ENCODE data around the gene AZU1. TPM values are rescaled to one million over a fixed set of nuclear protein-coding genes. Genes with fewer than 3 reads are reported as not detected.

Gene AZU1
- total and polyA plus RNA-seq, 7 donors, result 0.03 to 1.1 (median 0.36) TPM; not detected in 4

- TF ChIP-seq CTCF (IDR thresholded peaks at IDR 0.05), result no peak
- TF ChIP-seq POLR2AphosphoS5 (IDR thresholded peaks at IDR 0.05), result no peak
- TF ChIP-seq EP300 (IDR thresholded peaks at IDR 0.05), result no peak
- no peak for TF ChIP-seq POLR2A (IDR thresholded peaks at IDR 0.05)
- DNase-seq, result no peak
- peaks cover 0 to 29% (median 23%) of the 10 kb centered on the region in 4 donors for H3K4me1 ChIP-seq
- H3K27me3 ChIP-seq, result peaks cover 29 to 75% (median 44%) of the 10 kb centered on the region in 3 donors
- no peaks in the 10 kb centered on the region for H3K9me3 ChIP-seq
- WGBS, 2 donors, result 83 to 89% methylated on average over 12 of the region's 12 CpGs
- H3K4me3 ChIP-seq, result no peak overlapping the region
- no peaks in the 10 kb centered on the region for H3K36me3 ChIP-seq
- H3K27ac ChIP-seq, result no peak overlapping the region
- intact Hi-C loops (cut with DNase I), result loop anchor here (5.0 kb wide), 1 partner anchor 83 kb away; no protein-coding TSS in a partner anchor
Measured at GRCh38 chr19:855142-855541, 27.5 kb downstream of the AZU1 start.

GRCh38 chr19:855566-856120 is 28.0 kb downstream of the AZU1 start:
- DNase-seq, result no peak
- no peak overlapping the region for H3K4me3 ChIP-seq
- no peaks in the 10 kb centered on the region for H3K9me3 ChIP-seq
- no peak overlapping the region for H3K27ac ChIP-seq
- WGBS, 2 donors, result 74 to 81% methylated on average over 40 of the region's 40 CpGs
- intact Hi-C loops (cut with DNase I), result loop anchor here (5.0 kb wide), 1 partner anchor 83 kb away; no protein-coding TSS in a partner anchor
- TF ChIP-seq POLR2A (IDR thresholded peaks at IDR 0.05) (no peak), EP300 (IDR thresholded peaks at IDR 0.05) (no peak), POLR2AphosphoS5 (IDR thresholded peaks at IDR 0.05) (no peak), CTCF (IDR thresholded peaks at IDR 0.05) (no peak)
- H3K4me1 ChIP-seq, result peaks cover 0 to 29% (median 25%) of the 10 kb centered on the region in 4 donors
- peaks cover 32 to 80% (median 49%) of the 10 kb centered on the region in 3 donors for H3K27me3 ChIP-seq
- H3K36me3 ChIP-seq, result no peaks in the 10 kb centered on the region

- peak overlapping the region in 1 of 4 donors; percentile 59 for H3K27ac ChIP-seq
- H3K4me1 ChIP-seq, result peaks cover 0 to 36% (median 25%) of the 10 kb centered on the region in 4 donors
- H3K36me3 ChIP-seq, result no peaks in the 10 kb centered on the region
- no peaks in the 10 kb centered on the region for H3K9me3 ChIP-seq
- intact Hi-C loops (cut with DNase I), result loop anchor here (2.0 to 5.0 kb wide), 2 partner anchors 86 to 125 kb away; no protein-coding TSS in a partner anchor
- peaks cover 27 to 82% (median 50%) of the 10 kb centered on the region in 3 donors for H3K27me3 ChIP-seq
- H3K4me3 ChIP-seq, result no peak overlapping the region
- no peak for DNase-seq
- TF ChIP-seq CTCF (IDR thresholded peaks at IDR 0.05) (no peak), POLR2A (IDR thresholded peaks at IDR 0.05) (no peak), POLR2AphosphoS5 (IDR thresholded peaks at IDR 0.05) (no peak), EP300 (IDR thresholded peaks at IDR 0.05) (no peak)
- WGBS, 2 donors, result 72 to 80% methylated on average over 9 of the region's 9 CpGs
Measured at GRCh38 chr19:858284-858683, 30.6 kb downstream of the AZU1 start.

- intact Hi-C loops (cut with DNase I), result loop anchor here (2.0 to 5.0 kb wide), 2 partner anchors 87 to 124 kb away; no protein-coding TSS in a partner anchor
- peak within 1 kb of the TSS; percentile 16 to 45 (median 34) for H3K4me3 ChIP-seq
- peaks cover 0 to 41% (median 29%) of the 10 kb centered on the region in 4 donors for H3K4me1 ChIP-seq
- no peaks in the 10 kb centered on the region for H3K36me3 ChIP-seq
- no peak for TF ChIP-seq CTCF (IDR thresholded peaks at IDR 0.05)
- TF ChIP-seq POLR2A (IDR thresholded peaks at IDR 0.05), result peak in 1 of 2 donors; percentile 46
- peak; percentile 52 to 84 (median 74) for TF ChIP-seq POLR2AphosphoS5 (IDR thresholded peaks at IDR 0.05)
- H3K27ac ChIP-seq, result peak within 1 kb of the TSS; percentile 54 to 78 (median 60)
- H3K9me3 ChIP-seq, result no peaks in the 10 kb centered on the region
- 7 to 20% methylated on average over 24 of the region's 24 CpGs for WGBS, 2 donors
- H3K27me3 ChIP-seq, result peaks cover 23 to 76% (median 44%) of the 10 kb centered on the region in 3 donors
- DNase-seq, result peak; percentile 89
Measured at GRCh38 chr19:858868-859843, 31.5 kb downstream of the AZU1 start, which contains the start of gene CFD. CFD (plus strand) TSS chr19:859664; CDS start chr19:859690, 26 bp downstream.

All from sigmoid colon (tissue), 7 donors.